ENCODE measurements around the gene ZRANB1.

Gene ZRANB1

DNA sequence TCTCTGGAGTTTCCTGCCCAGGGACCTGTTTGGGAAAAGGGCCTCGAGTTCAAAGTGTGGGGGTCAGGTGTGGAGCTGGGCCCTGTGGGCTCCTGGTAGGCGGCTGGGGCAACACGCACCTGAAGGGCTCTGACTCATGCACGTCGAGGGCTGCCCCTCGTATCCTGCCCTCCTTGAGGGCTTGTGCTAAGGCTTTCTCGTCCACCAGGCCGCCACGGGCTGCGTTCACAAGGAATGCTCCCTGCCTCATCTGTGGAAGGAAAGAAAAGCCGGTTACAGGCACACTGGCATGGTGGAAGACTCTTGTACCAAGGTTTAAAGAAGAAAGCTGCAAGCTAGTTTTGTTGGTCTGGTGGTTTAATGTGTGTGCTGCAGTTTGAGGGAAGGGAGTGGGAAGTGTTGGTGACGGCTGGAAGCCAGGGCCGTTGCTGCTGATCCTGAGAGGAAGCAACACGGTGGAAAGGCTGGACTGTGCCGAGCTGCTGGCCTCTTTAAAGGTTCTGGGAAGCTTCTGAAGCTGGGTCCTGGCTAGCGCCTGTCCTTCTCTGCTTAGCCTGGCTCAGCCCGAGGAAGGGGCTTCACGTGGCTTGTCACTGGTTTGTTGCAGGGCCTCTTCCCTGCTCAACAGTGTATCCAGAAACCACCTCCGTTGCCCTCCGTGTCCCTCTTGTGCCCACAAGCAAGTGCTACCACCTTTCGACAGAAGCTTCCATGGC is 52.0 kb downstream of the ZRANB1 start:
- DNase-seq (ENCODE audit: low read depth): no peak

GRCh38 chr10:124994573-124995473 is 52.9 kb downstream of the ZRANB1 start:
- no peak for DNase-seq (ENCODE audit: low read depth)

- DNase-seq (ENCODE audit: low read depth): no peak
Measured at GRCh38 chr10:124995605-124996004, 53.7 kb downstream of the ZRANB1 start.

GRCh38 chr10:124996127-124996853 is 54.4 kb downstream of the ZRANB1 start:
- DNase-seq (ENCODE audit: low read depth): no peak

- DNase-seq (ENCODE audit: low read depth): no peak
Measured at GRCh38 chr10:124996854-124997215, 54.9 kb downstream of the ZRANB1 start.

- no peak for DNase-seq (ENCODE audit: low read depth)
Measured at GRCh38 chr10:124997306-124997705, 55.4 kb downstream of the ZRANB1 start.

- DNase-seq (ENCODE audit: low read depth): no peak
Measured at GRCh38 chr10:124997771-124998623, 56.1 kb downstream of the ZRANB1 start.

DNA sequence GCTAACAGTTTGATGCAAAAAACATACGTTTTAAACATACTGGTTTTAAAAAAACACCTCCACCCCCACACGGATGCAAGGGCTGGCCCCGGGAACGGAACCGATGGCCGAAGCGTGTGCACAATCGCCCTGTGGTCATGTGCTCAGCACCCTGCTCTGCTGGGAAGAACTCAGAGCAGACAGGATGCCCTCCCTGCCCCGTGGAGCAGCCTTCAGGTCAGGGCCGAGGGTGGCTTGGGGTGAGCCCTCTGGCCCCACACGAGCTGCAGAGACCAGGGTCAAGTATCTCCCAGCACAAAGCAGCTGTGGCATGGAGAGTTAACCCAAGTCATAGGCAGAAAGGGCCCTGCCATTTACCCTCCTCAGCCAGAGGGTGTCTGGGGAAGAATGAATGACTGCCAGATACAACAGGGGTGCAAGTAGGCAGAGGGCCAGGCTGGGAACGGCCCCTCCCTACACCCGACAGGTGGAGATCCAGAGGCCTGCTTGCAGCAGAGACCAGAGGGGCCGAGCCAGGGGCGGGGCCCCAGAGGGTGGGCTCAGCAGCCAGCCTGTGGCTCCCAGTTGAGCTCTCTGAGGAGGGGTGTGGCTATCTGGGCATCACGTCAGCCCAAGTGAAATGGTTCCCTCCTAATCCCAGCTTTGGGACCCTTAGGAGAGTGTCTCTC is 56.8 kb downstream of the ZRANB1 start:
- no peak for DNase-seq (ENCODE audit: low read depth)

- DNase-seq (ENCODE audit: low read depth): no peak
Measured at GRCh38 chr10:124999433-125000365, 57.8 kb downstream of the ZRANB1 start.

DNA sequence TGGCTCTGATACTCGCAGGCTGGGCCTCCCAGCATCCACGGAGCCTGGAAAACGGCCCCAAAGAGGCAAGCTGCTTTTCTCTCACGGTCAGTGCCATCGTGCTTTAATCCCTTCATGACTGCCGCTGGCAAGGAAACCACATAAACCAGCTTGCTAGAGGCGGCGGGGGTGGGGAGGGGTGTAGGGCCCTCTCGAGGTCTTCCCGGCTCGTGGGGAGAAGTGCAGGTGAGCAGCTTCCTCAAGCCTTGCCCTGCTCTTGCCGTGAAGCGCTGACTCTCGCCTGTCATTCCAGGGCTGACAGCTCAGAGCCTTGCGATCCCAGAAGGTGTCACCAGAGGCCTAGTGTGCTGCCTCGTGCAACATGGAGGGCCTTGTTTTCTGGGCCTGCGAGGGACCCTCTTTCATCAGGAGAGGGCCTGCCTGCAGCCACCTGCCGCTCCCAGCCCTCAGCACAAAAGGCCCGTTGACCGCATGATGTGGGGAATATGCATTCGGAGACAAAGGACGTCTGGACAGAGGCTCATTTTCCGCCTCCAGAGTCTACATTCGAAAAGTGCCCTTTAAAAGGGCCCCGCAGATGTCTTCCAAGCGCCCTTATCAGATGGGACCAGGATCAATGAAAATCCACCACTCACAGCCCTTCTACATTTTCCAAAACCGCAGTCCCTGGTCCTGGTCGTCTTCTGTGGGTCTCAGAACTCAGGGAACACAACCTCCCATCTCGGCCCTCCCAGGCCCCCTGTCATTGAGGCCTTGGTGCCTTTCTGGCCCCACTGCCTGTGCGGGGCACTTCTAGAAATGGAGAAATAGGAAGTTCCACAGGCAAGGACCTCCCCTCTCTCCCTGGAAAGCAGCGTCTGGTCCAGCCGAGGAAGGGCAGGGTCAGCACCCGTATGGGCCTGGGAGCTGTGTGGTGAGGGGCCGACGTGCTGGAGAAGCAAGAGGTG is 58.7 kb downstream of the ZRANB1 start:
- no peak for DNase-seq (ENCODE audit: low read depth)

GRCh38 chr10:125001313-125002046 is 59.6 kb downstream of the ZRANB1 start:
- DNase-seq (ENCODE audit: low read depth): no peak

- DNase-seq (ENCODE audit: low read depth): no peak
Measured at GRCh38 chr10:125002047-125002422, 60.1 kb downstream of the ZRANB1 start.

GRCh38 chr10:125002423-125003145 is 60.7 kb downstream of the ZRANB1 start:
- DNase-seq (ENCODE audit: low read depth): no peak

GRCh38 chr10:125003146-125003900 is 61.4 kb downstream of the ZRANB1 start:
- no peak for DNase-seq (ENCODE audit: low read depth)

DNA sequence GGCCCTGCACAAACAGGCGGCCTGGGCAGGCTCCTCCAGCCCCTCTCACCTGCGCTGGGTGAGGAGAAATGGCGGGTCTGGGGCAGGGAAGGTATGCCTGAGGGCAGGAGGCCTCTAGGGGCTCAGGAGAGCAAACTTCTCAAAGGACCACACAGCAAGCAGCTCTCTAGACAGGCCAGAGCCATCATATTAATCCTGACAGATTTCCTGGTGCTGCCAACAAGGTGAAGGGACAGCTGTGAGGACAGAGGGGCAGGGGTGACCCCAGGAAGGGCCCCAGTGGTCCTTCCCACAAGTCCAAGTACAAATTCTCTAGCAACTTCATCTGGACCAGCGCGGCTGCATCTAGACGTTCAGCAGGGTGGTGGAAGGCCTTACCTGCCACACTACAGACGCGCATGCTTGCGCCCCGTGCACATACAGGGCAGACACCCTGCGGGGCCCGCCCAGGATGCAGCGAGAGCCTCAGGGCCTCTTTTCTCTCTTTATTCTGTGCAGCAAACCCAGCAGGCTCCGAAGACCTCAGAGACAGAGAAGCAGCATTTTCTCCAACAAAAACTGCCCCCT is 62.1 kb downstream of the ZRANB1 start:
- DNase-seq (ENCODE audit: low read depth): no peak

- DNase-seq (ENCODE audit: low read depth): no peak
Measured at GRCh38 chr10:125004571-125005311, 62.8 kb downstream of the ZRANB1 start.

Data from stimulated activated CD8-positive, alpha-beta memory T cell treated with anti-CD3 and anti-CD28 coated beads, Interleukin-15, amount 100 ng/mL, for 24 hours (primary cell).